ENCODE measurements around the gene CBX1. TPM values are rescaled to one million over a fixed set of nuclear protein-coding genes. Genes with fewer than 3 reads are reported as not detected.

Gene CBX1
- total and polyA plus RNA-seq, 2 of the 13 experiments (the other 11 are each of a cell fraction or from before 2014, with no cell fraction given) = 17.8 to 108 TPM

DNA sequence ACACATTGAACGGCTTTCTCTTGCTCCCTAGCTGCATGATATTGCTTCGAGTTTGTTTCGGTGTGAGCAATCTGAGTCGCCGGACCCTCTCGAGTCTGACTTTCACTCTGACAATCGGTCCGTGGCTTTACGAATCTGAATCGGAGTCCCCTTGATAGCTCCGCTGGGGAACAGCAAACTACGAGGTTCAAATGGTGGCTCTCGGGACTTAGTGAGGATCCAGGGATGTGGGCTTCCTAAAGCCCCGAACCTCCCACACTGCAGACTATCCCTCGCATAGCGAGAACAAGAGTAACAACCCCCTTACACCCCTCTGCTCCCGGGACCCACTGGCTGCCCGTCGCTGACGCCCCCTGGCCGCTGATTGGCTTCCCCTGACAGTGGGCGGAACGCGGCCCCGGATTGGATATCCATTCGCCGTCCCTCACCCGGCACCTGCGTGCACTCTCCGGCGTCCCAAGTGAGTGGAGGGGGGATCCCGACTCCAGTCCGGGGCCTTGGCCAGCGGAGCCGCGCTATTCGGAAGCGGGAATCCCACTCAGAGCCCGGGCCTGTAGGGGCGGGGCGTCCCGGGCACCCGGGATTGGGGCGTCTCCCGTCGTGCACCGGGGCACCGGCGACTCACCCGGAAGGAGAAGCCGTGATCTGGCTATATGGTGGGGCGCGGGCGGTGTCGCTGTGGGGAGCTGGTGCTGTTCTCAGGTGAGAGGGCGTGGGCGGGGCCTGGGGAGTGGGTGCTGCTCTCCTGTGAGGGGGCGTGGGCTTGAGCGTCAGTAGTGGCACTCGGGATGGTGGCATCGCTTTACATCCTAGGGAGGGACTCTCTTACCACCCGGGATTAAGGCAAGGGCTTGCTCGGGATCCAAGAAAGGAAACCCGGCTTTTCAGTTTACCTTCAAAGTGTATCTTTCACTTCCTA is 6.1 kb upstream of the CBX1 start, which contains the start of gene SNX11 (continued):
- peak; percentile 25 to 84; a peak in 3 of 4 replicates for TF ChIP-seq KLF16 (CRISPR knock-in tag; IDR thresholded peaks at IDR 0.05)
- TF ChIP-seq ZNF652 (CRISPR knock-in tag; IDR thresholded peaks at IDR 0.05; ENCODE audit: borderline replicate concordance, low read depth) = no peak
- no peak for TF ChIP-seq ETV6 (CRISPR knock-in tag; conservative IDR thresholded peaks at IDR 0.05)
- TF ChIP-seq, protein P1, sequence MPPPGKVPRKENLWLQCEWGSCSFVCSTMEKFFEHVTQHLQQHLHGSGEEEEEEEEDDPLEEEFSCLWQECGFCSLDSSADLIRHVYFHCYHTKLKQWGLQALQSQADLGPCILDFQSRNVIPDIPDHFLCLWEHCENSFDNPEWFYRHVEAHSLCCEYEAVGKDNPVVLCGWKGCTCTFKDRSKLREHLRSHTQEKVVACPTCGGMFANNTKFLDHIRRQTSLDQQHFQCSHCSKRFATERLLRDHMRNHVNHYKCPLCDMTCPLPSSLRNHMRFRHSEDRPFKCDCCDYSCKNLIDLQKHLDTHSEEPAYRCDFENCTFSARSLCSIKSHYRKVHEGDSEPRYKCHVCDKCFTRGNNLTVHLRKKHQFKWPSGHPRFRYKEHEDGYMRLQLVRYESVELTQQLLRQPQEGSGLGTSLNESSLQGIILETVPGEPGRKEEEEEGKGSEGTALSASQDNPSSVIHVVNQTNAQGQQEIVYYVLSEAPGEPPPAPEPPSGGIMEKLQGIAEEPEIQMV (CRISPR knock-in tag; IDR thresholded peaks at IDR 0.05; ENCODE audit: low read depth) = no peak; the same call in 1 of the 2 replicates
- no peak; the same call in 1 of the 2 replicates for TF ChIP-seq ZNF180 (CRISPR knock-in tag; IDR thresholded peaks at IDR 0.05; ENCODE audit: borderline replicate concordance, low read depth)
- TF ChIP-seq MYNN (CRISPR knock-in tag; IDR thresholded peaks at IDR 0.05; ENCODE audit: low read depth) = 0 out of 2 replicates have a peak, but pooled peaks have one; percentile 35
- peak; percentile 85 for TF ChIP-seq TAF1 (CRISPR knock-in tag; IDR thresholded peaks at IDR 0.05)
- TF ChIP-seq GMEB2 (CRISPR knock-in tag; IDR thresholded peaks at IDR 0.05; ENCODE audit: low read depth) = no peak; the same call in 1 of the 2 replicates
- TF ChIP-seq SAP130 (CRISPR knock-in tag; IDR thresholded peaks at IDR 0.05; ENCODE audit: low read depth) = peak; percentile 97
- TF ChIP-seq ZFX (CRISPR knock-in tag; IDR thresholded peaks at IDR 0.05; ENCODE audit: low read depth) = peak; percentile 57; the same call in 1 of the 2 replicates
- 0 out of 2 replicates have a peak, but pooled peaks have one; percentile 7 for TF ChIP-seq ZNF441 (CRISPR knock-in tag; IDR thresholded peaks at IDR 0.05; ENCODE audit: borderline replicate concordance)
- peak; percentile 76; the same call in 1 of the 2 replicates for TF ChIP-seq ZNF280B (CRISPR knock-in tag; IDR thresholded peaks at IDR 0.05; ENCODE audit: borderline replicate concordance)
- TF ChIP-seq ETV5 (CRISPR knock-in tag; IDR thresholded peaks at IDR 0.05; ENCODE audit: borderline replicate concordance) = peak; percentile 51; the same call in 1 of the 2 replicates
- TF ChIP-seq THAP11 (CRISPR knock-in tag; IDR thresholded peaks at IDR 0.05) = peak; percentile 94
- TF ChIP-seq KLF11 (CRISPR knock-in tag; IDR thresholded peaks at IDR 0.05) = 0 out of 2 replicates have a peak, but pooled peaks have one; percentile 15
- TF ChIP-seq GATAD1 (CRISPR knock-in tag; IDR thresholded peaks at IDR 0.05) = peak; percentile 92
- peak; percentile 33; the same call in 1 of the 2 replicates for TF ChIP-seq ZMYM2 (CRISPR knock-in tag; IDR thresholded peaks at IDR 0.05)
- TF ChIP-seq ZNF879 (CRISPR knock-in tag; IDR thresholded peaks at IDR 0.05) = peak; percentile 51; the same call in 1 of the 2 replicates
- peak; percentile 81 for TF ChIP-seq GABPA (IDR thresholded peaks at IDR 0.05; ENCODE audit: low read depth, low read length)
- peak; percentile 95 for TF ChIP-seq GABPA (CRISPR knock-in tag; IDR thresholded peaks at IDR 0.05; ENCODE audit: low read depth)
- TF ChIP-seq RELA (CRISPR knock-in tag; IDR thresholded peaks at IDR 0.05) = no peak
- no peak for TF ChIP-seq ZNF761 (CRISPR knock-in tag; conservative IDR thresholded peaks at IDR 0.05)
- peak; percentile 92 for TF ChIP-seq ZNF143 (CRISPR knock-in tag; IDR thresholded peaks at IDR 0.05)
- TF ChIP-seq PTBP1 (IDR thresholded peaks at IDR 0.05; ENCODE audit: low read depth, low read length, poor library complexity, severe bottlenecking) = peak; percentile 89
- peak; percentile 75; the same call in 1 of the 2 replicates for TF ChIP-seq SRY (CRISPR knock-in tag; IDR thresholded peaks at IDR 0.05)
- 0 out of 2 replicates have a peak, but pooled peaks have one; percentile 13 for TF ChIP-seq DNMT1 (CRISPR knock-in tag; IDR thresholded peaks at IDR 0.05)
- no peak for TF ChIP-seq KDM6A (CRISPR knock-in tag; IDR thresholded peaks at IDR 0.05; ENCODE audit: low read depth)
